HEK293 (cell line): Measurements from ENCODE around the gene PARD3B.
A peak's percentile ranks its signal among the peaks of the same experiment; 100 is the strongest.

ENCODE experiments used
- CTCF ChIA-PET: fragments of 350-600 bp; formaldehyde crosslinking; extraction: SDS; loops from one replicate; lab custom pipeline; 2021; ENCODE audit warnings: antibody characterized with exemption; lab: Yijun Ruan, JAX
- POLR2A ChIA-PET: fragments of 300-600 bp; formaldehyde crosslinking; extraction: SDS; loops from one replicate; lab custom pipeline; 2020; ENCODE audit warnings: antibody characterized with exemption, inconsistent platforms; lab: Yijun Ruan, JAX
- H3K27ac ChIP-seq: fragments of 200-500 bp; sonication (Bioruptor generic); 2 replicates; pipeline ENCODE4 v1.5.1; 2014; ENCODE audit warnings: low read depth, low read length, control low read depth, inconsistent platforms; ENCODE audit errors: extremely low read depth
- H3K36me3 ChIP-seq, 2 experiments: fragments of 200-500 bp in 1 of 2; sonication (Bioruptor generic) in 1 of 2; 1 replicate in 1 of 2; 2 replicates in 1 of 2; pipeline ENCODE4 v1.5.1; 2014 to 2017; ENCODE audit warnings: inconsistent platforms in 2 of 2, low read length in 2 of 2; ENCODE audit not compliant: control insufficient read depth in 2 of 2, insufficient read depth in 1 of 2
- H3K4me1 ChIP-seq: fragments of 200-500 bp; sonication (Bioruptor generic); 2 replicates; pipeline ENCODE4 v1.5.1; 2014; ENCODE audit warnings: mild to moderate bottlenecking, low read length, inconsistent platforms; ENCODE audit not compliant: control insufficient read depth, insufficient read depth
- H3K4me3 ChIP-seq: 2 replicates; pipeline ENCODE4 v1.5.1; 2011; ENCODE audit warnings: low read depth, mild to moderate bottlenecking, control low read depth, low read length, moderate library complexity
- H3K9me3 ChIP-seq: fragments of 200-500 bp; sonication (Bioruptor generic); 2 replicates; pipeline ENCODE4 v1.5.1; 2014; ENCODE audit warnings: low read depth, low read length, inconsistent platforms; ENCODE audit not compliant: control insufficient read depth, insufficient read depth
- ATF2 ChIP-seq: fragments of 450-650 bp; formaldehyde crosslinking; IDR thresholded peaks from 2 replicates; pipeline ENCODE4 v1.5.1; 2016; ENCODE audit warnings: missing biosample characterization, missing genetic modification characterization, low read depth
- HOXA7 ChIP-seq: sonication (generic); formaldehyde crosslinking; IDR thresholded peaks from 2 replicates; pipeline ENCODE4 v1.8.1; 2022; ENCODE audit warnings: missing genetic modification reagents, borderline replicate concordance
- PRDM4 ChIP-seq: fragments of 450-650 bp; formaldehyde crosslinking; IDR thresholded peaks from 2 replicates; pipeline ENCODE4 v1.5.1; 2017; ENCODE audit warnings: missing biosample characterization, missing genetic modification characterization
- ZBTB17 ChIP-seq: fragments of 450-650 bp; formaldehyde crosslinking; IDR thresholded peaks from 2 replicates; pipeline ENCODE4 v1.5.1; 2016; ENCODE audit warnings: missing biosample characterization, missing genetic modification characterization
- ZBTB48 ChIP-seq: fragments of 450-650 bp; formaldehyde crosslinking; IDR thresholded peaks from 2 replicates; pipeline ENCODE4 v1.5.1; 2016; ENCODE audit warnings: missing biosample characterization, missing genetic modification characterization
- ZFP41 ChIP-seq: fragments of 450-650 bp; formaldehyde crosslinking; IDR thresholded peaks from 2 replicates; pipeline ENCODE4 v1.5.1; 2016; ENCODE audit warnings: missing biosample characterization, missing genetic modification characterization, borderline replicate concordance
- ZNF19 ChIP-seq: fragments of 450-650 bp; formaldehyde crosslinking; IDR thresholded peaks from 2 replicates; pipeline ENCODE4; 2016; ENCODE audit warnings: missing biosample characterization, missing genetic modification characterization, low read depth
- ZNF350 ChIP-seq: fragments of 450-650 bp; formaldehyde crosslinking; IDR thresholded peaks from 2 replicates; pipeline ENCODE4 v1.5.0; 2017; ENCODE audit warnings: missing biosample characterization, mild to moderate bottlenecking, missing genetic modification characterization
- ZNF366 ChIP-seq: fragments of 450-650 bp; formaldehyde crosslinking; conservative IDR thresholded peaks from 2 replicates; pipeline ENCODE4 v1.5.1; 2016; ENCODE audit warnings: missing biosample characterization, missing genetic modification characterization
- ZNF391 ChIP-seq: fragments of 450-650 bp; formaldehyde crosslinking; IDR thresholded peaks from 2 replicates; pipeline ENCODE4 v1.5.1; 2016; ENCODE audit warnings: low read depth, missing biosample characterization, missing genetic modification characterization, borderline replicate concordance
- ZNF416 ChIP-seq: fragments of 450-650 bp; formaldehyde crosslinking; IDR thresholded peaks from 2 replicates; pipeline ENCODE4 v1.5.1; 2016; ENCODE audit warnings: missing biosample characterization, missing genetic modification characterization
- ZNF548 ChIP-seq: fragments of 450-650 bp; formaldehyde crosslinking; IDR thresholded peaks from 2 replicates; pipeline ENCODE4 v1.5.1; 2016; ENCODE audit warnings: missing biosample characterization, missing genetic modification characterization
- ZNF558 ChIP-seq: fragments of 450-650 bp; formaldehyde crosslinking; IDR thresholded peaks from 2 replicates; pipeline ENCODE4 v1.5.1; 2016; ENCODE audit warnings: missing biosample characterization, missing genetic modification characterization
- ZNF660 ChIP-seq: fragments of 450-650 bp; IDR thresholded peaks from 2 replicates; pipeline ENCODE4 v1.5.1; 2018; ENCODE audit warnings: missing biosample characterization, mild to moderate bottlenecking, missing genetic modification characterization
- TF ChIP-seq, protein P1 (sequence below): fragments of 450-650 bp; formaldehyde crosslinking; IDR thresholded peaks from 2 replicates; pipeline ENCODE4 v1.5.1; 2016; ENCODE audit warnings: missing biosample characterization, missing genetic modification characterization
- TF ChIP-seq, protein P2 (sequence below): fragments of 450-650 bp; IDR thresholded peaks from 2 replicates; pipeline ENCODE4 v1.5.1; 2018; ENCODE audit warnings: missing biosample characterization, mild to moderate bottlenecking, missing genetic modification characterization

The PARD3B gene

GRCh38 chr2:204705243-204705932 lies 160.1 kb downstream of the PARD3B start (continued):
- TF ChIP-seq HOXA7 (CRISPR knock-in tag) (no peak), ZNF366 (tag by site-specific recombination) (no peak)

GRCh38 chr2:204706939-204707338 lies 161.7 kb downstream of the PARD3B start:
- ChIA-PET POLR2A (no interaction called here), CTCF (no interaction called here)
- Histone ChIP-seq H3K4me3 (no peak overlapping the region), H3K36me3 (no peaks in the 10 kb centered on the region), H3K27ac (no peak overlapping the region), H3K4me1 (peaks cover 4% of the 10 kb centered on the region; the same call in 1 of the 2 replicates), H3K9me3 (no peaks in the 10 kb centered on the region)
- TF ChIP-seq, protein P1, sequence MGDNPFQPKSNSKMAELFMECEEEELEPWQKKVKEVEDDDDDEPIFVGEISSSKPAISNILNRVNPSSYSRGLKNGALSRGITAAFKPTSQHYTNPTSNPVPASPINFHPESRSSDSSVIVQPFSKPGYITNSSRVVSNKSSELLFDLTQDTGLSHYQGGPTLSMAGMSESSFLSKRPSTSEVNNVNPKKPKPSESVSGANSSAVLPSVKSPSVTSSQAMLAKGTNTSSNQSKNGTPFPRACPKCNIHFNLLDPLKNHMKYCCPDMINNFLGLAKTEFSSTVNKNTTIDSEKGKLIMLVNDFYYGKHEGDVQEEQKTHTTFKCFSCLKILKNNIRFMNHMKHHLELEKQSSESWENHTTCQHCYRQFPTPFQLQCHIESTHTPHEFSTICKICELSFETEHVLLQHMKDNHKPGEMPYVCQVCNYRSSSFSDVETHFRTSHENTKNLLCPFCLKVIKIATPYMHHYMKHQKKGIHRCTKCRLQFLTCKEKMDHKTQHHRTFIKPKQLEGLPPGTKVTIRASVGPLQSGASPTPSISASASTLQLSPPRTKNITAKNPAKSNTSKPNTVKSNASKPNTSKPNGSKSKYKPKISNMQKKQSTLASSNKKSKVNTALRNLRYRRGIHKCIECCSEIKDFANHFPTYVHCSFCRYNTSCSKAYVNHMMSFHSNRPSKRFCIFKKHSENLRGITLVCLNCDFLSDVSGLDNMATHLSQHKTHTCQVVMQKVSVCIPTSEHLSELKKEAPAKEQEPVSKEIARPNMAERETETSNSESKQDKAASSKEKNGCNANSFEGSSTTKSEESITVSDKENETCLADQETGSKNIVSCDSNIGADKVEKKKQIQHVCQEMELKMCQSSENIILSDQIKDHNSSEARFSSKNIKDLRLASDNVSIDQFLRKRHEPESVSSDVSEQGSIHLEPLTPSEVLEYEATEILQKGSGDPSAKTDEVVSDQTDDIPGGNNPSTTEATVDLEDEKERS (tag by site-specific recombination) = no peak
- 0 out of 2 replicates have a peak, but pooled peaks have one; percentile 29 for TF ChIP-seq ZNF660
- TF ChIP-seq ZNF391 (tag by site-specific recombination) = no peak
- no peak for TF ChIP-seq ZNF19 (tag by site-specific recombination)

GRCh38 chr2:204713211-204713610 lies 167.9 kb downstream of the PARD3B start:
- ChIA-PET CTCF (no interaction called here), POLR2A (no interaction called here)
- Histone ChIP-seq H3K4me3 (no peak overlapping the region), H3K4me1 (no peaks in the 10 kb centered on the region), H3K27ac (no peak overlapping the region), H3K9me3 (no peaks in the 10 kb centered on the region), H3K36me3 (no peaks in the 10 kb centered on the region)
- TF ChIP-seq, protein P2, sequence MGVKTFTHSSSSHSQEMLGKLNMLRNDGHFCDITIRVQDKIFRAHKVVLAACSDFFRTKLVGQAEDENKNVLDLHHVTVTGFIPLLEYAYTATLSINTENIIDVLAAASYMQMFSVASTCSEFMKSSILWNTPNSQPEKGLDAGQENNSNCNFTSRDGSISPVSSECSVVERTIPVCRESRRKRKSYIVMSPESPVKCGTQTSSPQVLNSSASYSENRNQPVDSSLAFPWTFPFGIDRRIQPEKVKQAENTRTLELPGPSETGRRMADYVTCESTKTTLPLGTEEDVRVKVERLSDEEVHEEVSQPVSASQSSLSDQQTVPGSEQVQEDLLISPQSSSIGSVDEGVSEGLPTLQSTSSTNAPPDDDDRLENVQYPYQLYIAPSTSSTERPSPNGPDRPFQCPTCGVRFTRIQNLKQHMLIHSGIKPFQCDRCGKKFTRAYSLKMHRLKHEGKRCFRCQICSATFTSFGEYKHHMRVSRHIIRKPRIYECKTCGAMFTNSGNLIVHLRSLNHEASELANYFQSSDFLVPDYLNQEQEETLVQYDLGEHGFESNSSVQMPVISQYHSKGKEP (tag by site-specific recombination) = no peak
- TF ChIP-seq PRDM4 (tag by site-specific recombination) (no peak), ZFP41 (tag by site-specific recombination) (no peak), ZBTB48 (tag by site-specific recombination) (no peak), ZNF416 (tag by site-specific recombination) (no peak), ZNF366 (tag by site-specific recombination) (no peak), ATF2 (tag by site-specific recombination) (no peak), ZNF350 (no peak), ZNF548 (no peak), ZNF558 (tag by site-specific recombination) (no peak), ZBTB17 (tag by site-specific recombination) (no peak)
